Natural killer cell (primary cell): ENCODE results near the gene CXCR5. TPM values are rescaled to one million over a fixed set of nuclear protein-coding genes. Genes with fewer than 3 reads are reported as not detected.

ENCODE experiments used
- ATAC-seq, 3 donors: fragments of 150-1000 bp in 2 of 3; fragments of 200-7000 bp in 1 of 3; cut with Tn5 transposase; 1 replicate in 1 of 3; 2 replicates in 2 of 3; pipeline ENCODE4 v1.10.0; 2021; ENCODE audit warnings: mild to moderate bottlenecking in 2 of 3, moderate library complexity in 2 of 3
- DNase-seq, 2 donors: peaks; one replicate each; pipeline versions ENCODE4 v3.0.0 to v3.0.0-alpha.2; 2013 to 2021; ENCODE audit warnings: mixed read lengths in 1 of 2
- H3K27ac ChIP-seq: one replicate; pipeline ENCODE4 v1.5.1; 2013; ENCODE audit warnings: mild to moderate bottlenecking, low read length
- H3K27me3 ChIP-seq: one replicate; pipeline ENCODE4 v1.6.1; 2013; ENCODE audit warnings: low read length; ENCODE audit not compliant: control insufficient read depth, insufficient read depth
- H3K36me3 ChIP-seq: one replicate; pipeline ENCODE4 v1.6.1; 2013; ENCODE audit warnings: low read length; ENCODE audit not compliant: control insufficient read depth, insufficient read depth
- H3K4me1 ChIP-seq: one replicate; pipeline ENCODE4 v1.6.1; 2013; ENCODE audit warnings: low read length; ENCODE audit not compliant: control insufficient read depth, insufficient read depth
- H3K4me3 ChIP-seq: one replicate; pipeline ENCODE4 v1.5.1; 2013; ENCODE audit warnings: low read length
- H3K9me3 ChIP-seq: one replicate; pipeline ENCODE4 v1.6.1; 2013; ENCODE audit warnings: low read length; ENCODE audit not compliant: control insufficient read depth, insufficient read depth
- H3K27ac Mint-ChIP-seq, 2 donors: one replicate each; pipeline ENCODE4 v1.8.0; 2022; ENCODE audit warnings: mild to moderate bottlenecking in 2 of 2, mixed read lengths in 2 of 2, moderate library complexity in 1 of 2
- H3K27me3 Mint-ChIP-seq, 2 donors: one replicate each; pipeline ENCODE4 v1.8.0; 2022; ENCODE audit warnings: low read depth in 2 of 2, mixed read lengths in 2 of 2
- H3K36me3 Mint-ChIP-seq: one replicate; pipeline ENCODE4 v1.8.0; 2022; ENCODE audit warnings: mixed read lengths
- H3K4me1 Mint-ChIP-seq, 2 donors: one replicate each; pipeline ENCODE4 v1.8.0; 2022; ENCODE audit warnings: mixed read lengths in 2 of 2
- H3K4me3 Mint-ChIP-seq: one replicate; pipeline ENCODE4 v1.8.0; 2022; ENCODE audit warnings: mild to moderate bottlenecking, moderate library complexity, mixed read lengths
- H3K9me3 Mint-ChIP-seq, 2 donors: one replicate each; pipeline ENCODE4 v1.8.0; 2022; ENCODE audit warnings: mixed read lengths in 2 of 2
- CTCF ChIP-seq: fragments of 200-600 bp; IDR thresholded peaks from one replicate; pipeline ENCODE4 v1.8.0; 2022; ENCODE audit warnings: antibody characterized with exemption
- WGBS: methylation state at CpG from one replicate; pipeline ENCODE4 v1.1.7; 2013; ENCODE audit warnings: missing lambda C conversion rate; ENCODE audit not compliant: insufficient coverage; 5-methylcytosine and 5-hydroxymethylcytosine counted together
- intact Hi-C: fragments of 100-400 bp; cut with micrococcal nuclease; formaldehyde crosslinking; loops from one replicate; pipeline ENCODE4 v1.14.2; 2022
- total RNA-seq, 4 donors: library from RNA; stranded (reverse); fragments of 120-200 nt in 1 of 4; gene quantifications; one replicate each; pipeline versions ENCODE4 v1.2.3 to v1.2.4, GENCODE V29; 2013 to 2022

The CXCR5 gene
- total RNA-seq, 3 donors from 2014 or later (not counting 1 experiment from before 2014, with no cell fraction given) = 0.56 to 1.3 (median 0.86) TPM

- no peaks in the 10 kb centered on the region for H3K27me3 Mint-ChIP-seq
- peaks cover 36 to 57% of the 10 kb centered on the region in 2 donors for H3K4me1 Mint-ChIP-seq
- H3K4me3 ChIP-seq = no peak overlapping the region
- ATAC-seq (peak in 2 of 3 donors; percentile 32 to 34), DNase-seq (peak in 1 of 2 donors; percentile 91)
- H3K27me3 ChIP-seq = no peaks in the 10 kb centered on the region
- H3K9me3 ChIP-seq = no peaks in the 10 kb centered on the region
- TF ChIP-seq CTCF = no peak
- peaks cover 36% of the 10 kb centered on the region for H3K36me3 ChIP-seq
- H3K4me1 ChIP-seq = peaks cover 70% of the 10 kb centered on the region
- H3K9me3 Mint-ChIP-seq = no peaks in the 10 kb centered on the region
- intact Hi-C loops = no loop called here
- peak overlapping the region; percentile 74 to 82 for H3K27ac Mint-ChIP-seq
- WGBS = 68% methylated on average over 24 of the region's 26 CpGs
- peak overlapping the region; percentile 4 for H3K4me3 Mint-ChIP-seq
- peak overlapping the region; percentile 71 for H3K27ac ChIP-seq
- H3K36me3 Mint-ChIP-seq = no peaks in the 10 kb centered on the region
Observed at GRCh38 chr11:118895093-118896039, 11.7 kb downstream of the CXCR5 start.

- ATAC-seq (no peak), DNase-seq (peak in 1 of 2 donors; percentile 31)
- Mint-ChIP-seq H3K27ac (peak overlapping the region; percentile 69 to 74), H3K4me3 (no peak overlapping the region), H3K27me3 (no peaks in the 10 kb centered on the region), H3K36me3 (no peaks in the 10 kb centered on the region), H3K4me1 (peaks cover 30 to 59% of the 10 kb centered on the region in 2 donors), H3K9me3 (no peaks in the 10 kb centered on the region)
- H3K4me3 ChIP-seq = no peak overlapping the region
- peaks cover 47% of the 10 kb centered on the region for H3K36me3 ChIP-seq
- peaks cover 60% of the 10 kb centered on the region for H3K4me1 ChIP-seq
- H3K27ac ChIP-seq = peak overlapping the region; percentile 58
- H3K9me3 ChIP-seq = no peaks in the 10 kb centered on the region
- no peaks in the 10 kb centered on the region for H3K27me3 ChIP-seq
- intact Hi-C loops = no loop called here
- WGBS = 85% methylated on average over 10 of the region's 10 CpGs
- no peak for TF ChIP-seq CTCF
Observed at GRCh38 chr11:118896472-118896913, 12.8 kb downstream of the CXCR5 start.

- peaks cover 55% of the 10 kb centered on the region for H3K4me1 ChIP-seq
- no peak for TF ChIP-seq CTCF
- intact Hi-C loops = no loop called here
- no peaks in the 10 kb centered on the region for H3K27me3 Mint-ChIP-seq
- H3K4me1 Mint-ChIP-seq = peaks cover 25 to 56% of the 10 kb centered on the region in 2 donors
- peak overlapping the region; percentile 69 to 74 for H3K27ac Mint-ChIP-seq
- H3K27ac ChIP-seq = peak overlapping the region; percentile 58
- no peak overlapping the region for H3K4me3 Mint-ChIP-seq
- DNase-seq (no peak), ATAC-seq (no peak)
- H3K9me3 Mint-ChIP-seq = no peaks in the 10 kb centered on the region
- H3K36me3 Mint-ChIP-seq = no peaks in the 10 kb centered on the region
- no peak overlapping the region for H3K4me3 ChIP-seq
- no peaks in the 10 kb centered on the region for H3K9me3 ChIP-seq
- no peaks in the 10 kb centered on the region for H3K27me3 ChIP-seq
- H3K36me3 ChIP-seq = peaks cover 53% of the 10 kb centered on the region
- WGBS = 84% methylated on average over 12 of the region's 12 CpGs
Observed at GRCh38 chr11:118896921-118897591, 13.4 kb downstream of the CXCR5 start.
